22Rv1 (cell line): Measurements from ENCODE around the gene CMAS.

ENCODE experiments used
- ZFX ChIP-seq: fragments of 450-650 bp; IDR thresholded peaks from 2 replicates; pipeline ENCODE4 v1.6.1; 2017; ENCODE audit warnings: antibody characterized with exemption, borderline replicate concordance
- TF ChIP-seq, protein P1 (sequence below): fragments of 450-650 bp; IDR thresholded peaks from 2 replicates; pipeline ENCODE4 v1.5.1; 2017; ENCODE audit warnings: mild to moderate bottlenecking

DNA sequence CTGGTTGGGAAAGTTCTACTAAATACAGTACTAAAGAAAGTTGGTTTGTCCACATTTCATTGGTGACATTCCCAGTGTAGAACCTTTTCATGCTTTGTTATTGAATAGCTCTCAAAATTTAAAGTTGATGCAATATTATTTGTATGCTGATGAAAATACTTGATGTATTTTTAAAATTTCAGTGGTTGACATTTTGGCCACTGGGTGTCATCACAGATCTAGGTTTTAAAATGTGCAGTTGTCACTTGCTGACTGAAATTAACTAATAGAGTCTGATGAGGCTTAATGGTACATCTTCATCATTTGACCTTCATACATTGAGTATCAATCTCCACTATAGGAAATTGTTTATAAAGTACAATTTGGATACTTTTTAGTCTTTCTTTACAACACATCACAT lies 37.1 kb downstream of the CMAS start:
- TF ChIP-seq, protein P1, sequence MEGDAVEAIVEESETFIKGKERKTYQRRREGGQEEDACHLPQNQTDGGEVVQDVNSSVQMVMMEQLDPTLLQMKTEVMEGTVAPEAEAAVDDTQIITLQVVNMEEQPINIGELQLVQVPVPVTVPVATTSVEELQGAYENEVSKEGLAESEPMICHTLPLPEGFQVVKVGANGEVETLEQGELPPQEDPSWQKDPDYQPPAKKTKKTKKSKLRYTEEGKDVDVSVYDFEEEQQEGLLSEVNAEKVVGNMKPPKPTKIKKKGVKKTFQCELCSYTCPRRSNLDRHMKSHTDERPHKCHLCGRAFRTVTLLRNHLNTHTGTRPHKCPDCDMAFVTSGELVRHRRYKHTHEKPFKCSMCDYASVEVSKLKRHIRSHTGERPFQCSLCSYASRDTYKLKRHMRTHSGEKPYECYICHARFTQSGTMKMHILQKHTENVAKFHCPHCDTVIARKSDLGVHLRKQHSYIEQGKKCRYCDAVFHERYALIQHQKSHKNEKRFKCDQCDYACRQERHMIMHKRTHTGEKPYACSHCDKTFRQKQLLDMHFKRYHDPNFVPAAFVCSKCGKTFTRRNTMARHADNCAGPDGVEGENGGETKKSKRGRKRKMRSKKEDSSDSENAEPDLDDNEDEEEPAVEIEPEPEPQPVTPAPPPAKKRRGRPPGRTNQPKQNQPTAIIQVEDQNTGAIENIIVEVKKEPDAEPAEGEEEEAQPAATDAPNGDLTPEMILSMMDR, result peak; percentile 75
- no peak for TF ChIP-seq ZFX
